HCT116 (cell line): ENCODE results near the gene ATXN2.
"Not testable (repeated sequence)": the region's sequence is repeated elsewhere in the genome, so short reads cannot be mapped to it uniquely, and the experiment has no call there.

ENCODE experiments used
- CTCF ChIP-seq, 3 experiments: fragments of 200-600 bp in 1 of 3; sonication (generic) in 1 of 3; IDR thresholded peaks in 2 of 3; conservative IDR thresholded peaks in 1 of 3; 2 replicates each; pipeline ENCODE4 v1.5.1; 2012 to 2017; ENCODE audit warnings: low read depth in 2 of 3, low read length in 2 of 3, antibody characterized with exemption in 1 of 3, borderline replicate concordance in 1 of 3, control low read depth in 1 of 3, mild to moderate bottlenecking in 1 of 3, mixed read lengths in 1 of 3, mixed run types in 1 of 3, moderate library complexity in 1 of 3; ENCODE audit not compliant: insufficient read depth in 1 of 3
- EZH2phosphoT487 ChIP-seq: fragments of 200-600 bp; IDR thresholded peaks from 2 replicates; pipeline ENCODE4 v1.6.1; 2018; ENCODE audit warnings: antibody characterized with exemption, borderline replicate concordance
- POLR2A ChIP-seq: IDR thresholded peaks from 2 replicates; pipeline ENCODE4 v1.7.0; 2011; ENCODE audit warnings: borderline replicate concordance; ENCODE audit not compliant: insufficient read depth, insufficient read length; ENCODE audit errors: extremely low read depth
- POLR2AphosphoS5 ChIP-seq: IDR thresholded peaks from 2 replicates; pipeline ENCODE4 v1.6.1; 2011; ENCODE audit warnings: mild to moderate bottlenecking, low read depth, low read length, moderate library complexity
- SRF ChIP-seq: IDR thresholded peaks from 2 replicates; pipeline ENCODE4 v1.6.1; 2012; ENCODE audit warnings: low read depth

GRCh38 chr12:111560844-111561243 is 38.3 kb downstream of the ATXN2 start:
- not testable (repeated sequence) for TF ChIP-seq EZH2phosphoT487; CTCF (IDR thresholded peaks at IDR 0.05 in 2 of 3, conservative IDR thresholded peaks at IDR 0.05 in 1 of 3; ENCODE audit: borderline replicate concordance in 1 of 3, insufficient read depth in 1 of 3, low read depth in 2 of 3, low read length in 2 of 3); POLR2AphosphoS5; POLR2A; SRF
